BE2C (cell line): Measurements from ENCODE around the gene FMNL2.

Experiments
- DNase-seq: peaks from one replicate; pipeline ENCODE4 v3.0.0-alpha.2; 2020
- H3K27me3 ChIP-seq: fragments of 250-450 bp; sonication (Bioruptor Pico); 2 replicates; pipeline ENCODE4 v1.5.1; 2020; ENCODE audit warnings: mild to moderate bottlenecking
- H3K36me3 ChIP-seq: fragments of 250-450 bp; sonication (Bioruptor Pico); 2 replicates; pipeline ENCODE4 v1.5.1; 2020; ENCODE audit warnings: mild to moderate bottlenecking
- H3K4me1 ChIP-seq: fragments of 250-450 bp; sonication (Bioruptor Pico); 2 replicates; pipeline ENCODE4 v1.5.1; 2020
- H3K4me3 ChIP-seq: 2 replicates; pipeline ENCODE4 v1.5.1; 2011; ENCODE audit warnings: low read depth, low read length
- H3K9me3 ChIP-seq: fragments of 250-450 bp; sonication (Bioruptor Pico); 2 replicates; pipeline ENCODE4 v1.5.1; 2020
- TF ChIP-seq, protein P1 (sequence below): IDR thresholded peaks from 2 replicates; pipeline ENCODE4 v1.5.1; 2012; ENCODE audit warnings: mild to moderate bottlenecking, low read depth, low read length

FMNL2 gene

DNA sequence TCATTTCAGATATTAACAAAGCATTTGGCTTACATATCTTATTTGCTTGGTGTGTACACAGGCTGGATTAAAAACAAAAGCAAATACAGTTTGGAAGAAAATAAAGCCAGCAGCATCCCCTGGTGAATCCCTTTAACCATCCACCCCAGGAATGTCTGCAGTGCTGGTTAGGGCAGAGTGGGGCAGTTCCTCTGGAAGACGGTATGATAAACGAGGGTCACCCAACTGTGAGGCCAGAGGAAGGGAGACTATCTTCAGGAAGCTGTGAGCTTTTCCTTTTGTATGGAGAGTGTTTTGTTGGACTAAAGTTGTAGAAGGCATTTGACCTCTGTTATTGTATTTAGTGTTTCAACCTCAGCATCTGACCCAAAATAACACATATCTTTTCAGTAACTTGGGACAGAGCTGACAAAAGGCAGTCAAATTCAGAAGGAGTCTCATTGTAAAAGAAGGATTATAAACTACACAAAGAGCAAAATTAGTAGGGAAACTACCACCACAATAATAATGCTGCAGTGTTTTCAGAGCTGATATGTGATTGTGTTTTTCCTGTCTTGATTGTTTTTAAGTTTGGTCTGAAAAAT lies 159.1 kb downstream of the FMNL2 start:
- H3K36me3 ChIP-seq: no peaks in the 10 kb centered on the region
- no peaks in the 10 kb centered on the region for H3K27me3 ChIP-seq
- DNase-seq: no peak
- H3K4me3 ChIP-seq: no peak overlapping the region
- no peaks in the 10 kb centered on the region for H3K4me1 ChIP-seq
- H3K9me3 ChIP-seq: no peaks in the 10 kb centered on the region
- TF ChIP-seq, protein P1, sequence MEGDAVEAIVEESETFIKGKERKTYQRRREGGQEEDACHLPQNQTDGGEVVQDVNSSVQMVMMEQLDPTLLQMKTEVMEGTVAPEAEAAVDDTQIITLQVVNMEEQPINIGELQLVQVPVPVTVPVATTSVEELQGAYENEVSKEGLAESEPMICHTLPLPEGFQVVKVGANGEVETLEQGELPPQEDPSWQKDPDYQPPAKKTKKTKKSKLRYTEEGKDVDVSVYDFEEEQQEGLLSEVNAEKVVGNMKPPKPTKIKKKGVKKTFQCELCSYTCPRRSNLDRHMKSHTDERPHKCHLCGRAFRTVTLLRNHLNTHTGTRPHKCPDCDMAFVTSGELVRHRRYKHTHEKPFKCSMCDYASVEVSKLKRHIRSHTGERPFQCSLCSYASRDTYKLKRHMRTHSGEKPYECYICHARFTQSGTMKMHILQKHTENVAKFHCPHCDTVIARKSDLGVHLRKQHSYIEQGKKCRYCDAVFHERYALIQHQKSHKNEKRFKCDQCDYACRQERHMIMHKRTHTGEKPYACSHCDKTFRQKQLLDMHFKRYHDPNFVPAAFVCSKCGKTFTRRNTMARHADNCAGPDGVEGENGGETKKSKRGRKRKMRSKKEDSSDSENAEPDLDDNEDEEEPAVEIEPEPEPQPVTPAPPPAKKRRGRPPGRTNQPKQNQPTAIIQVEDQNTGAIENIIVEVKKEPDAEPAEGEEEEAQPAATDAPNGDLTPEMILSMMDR: no peak

DNA sequence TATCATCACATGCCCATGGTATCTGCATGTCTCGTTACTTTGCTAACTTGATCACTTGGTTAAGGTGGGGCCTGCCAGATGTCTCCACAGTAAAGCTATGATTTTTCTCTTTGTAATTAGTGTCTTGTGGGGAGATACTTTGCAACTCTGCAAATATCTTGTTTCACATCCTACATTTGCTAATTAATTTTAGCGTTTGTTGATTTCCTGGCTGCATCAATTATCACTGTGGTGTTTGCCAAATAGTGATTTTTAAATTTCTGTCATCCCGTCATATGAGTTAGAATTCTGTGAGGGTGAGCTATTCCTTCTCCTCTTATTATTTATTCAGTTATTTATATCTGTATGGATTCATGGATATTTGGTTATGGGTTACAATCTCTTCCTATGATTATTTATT lies 161.4 kb downstream of the FMNL2 start:
- H3K27me3 ChIP-seq: no peaks in the 10 kb centered on the region
- H3K36me3 ChIP-seq: no peaks in the 10 kb centered on the region
- no peak overlapping the region for H3K4me3 ChIP-seq
- H3K9me3 ChIP-seq: no peaks in the 10 kb centered on the region
- DNase-seq: no peak
- no peaks in the 10 kb centered on the region for H3K4me1 ChIP-seq
- TF ChIP-seq, protein P1: no peak

DNA sequence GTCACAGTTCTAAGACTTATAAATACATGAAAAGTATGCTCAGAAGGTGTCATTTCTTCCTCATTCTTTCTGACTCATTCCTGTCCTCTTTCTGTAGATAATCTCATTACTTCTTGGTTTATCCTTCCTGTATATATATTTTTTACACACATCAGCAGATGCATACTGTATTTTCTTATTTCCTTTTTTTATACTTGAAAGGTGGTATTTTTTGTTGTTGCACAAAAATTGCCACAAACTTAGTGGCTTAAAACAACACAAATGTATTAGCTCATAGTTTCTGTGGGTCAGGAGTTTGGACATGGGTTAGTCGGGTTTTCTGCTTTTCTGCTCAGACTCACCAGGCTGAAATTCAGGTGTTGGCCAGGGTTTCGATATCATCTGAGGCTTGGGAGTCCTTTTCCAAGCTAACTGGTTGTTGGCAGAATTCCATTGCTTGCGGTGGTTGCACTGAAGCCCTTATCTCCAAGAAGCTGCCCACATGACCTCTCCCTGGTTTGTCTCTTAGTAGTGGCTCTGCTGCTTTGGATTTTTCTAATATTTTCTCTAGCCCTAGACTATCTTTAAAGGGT lies 162.6 kb downstream of the FMNL2 start:
- no peaks in the 10 kb centered on the region for H3K36me3 ChIP-seq
- no peaks in the 10 kb centered on the region for H3K27me3 ChIP-seq
- H3K4me1 ChIP-seq: no peaks in the 10 kb centered on the region
- peak; percentile 49 for DNase-seq
- TF ChIP-seq, protein P1: no peak
- H3K4me3 ChIP-seq: no peak overlapping the region
- H3K9me3 ChIP-seq: no peaks in the 10 kb centered on the region

DNA sequence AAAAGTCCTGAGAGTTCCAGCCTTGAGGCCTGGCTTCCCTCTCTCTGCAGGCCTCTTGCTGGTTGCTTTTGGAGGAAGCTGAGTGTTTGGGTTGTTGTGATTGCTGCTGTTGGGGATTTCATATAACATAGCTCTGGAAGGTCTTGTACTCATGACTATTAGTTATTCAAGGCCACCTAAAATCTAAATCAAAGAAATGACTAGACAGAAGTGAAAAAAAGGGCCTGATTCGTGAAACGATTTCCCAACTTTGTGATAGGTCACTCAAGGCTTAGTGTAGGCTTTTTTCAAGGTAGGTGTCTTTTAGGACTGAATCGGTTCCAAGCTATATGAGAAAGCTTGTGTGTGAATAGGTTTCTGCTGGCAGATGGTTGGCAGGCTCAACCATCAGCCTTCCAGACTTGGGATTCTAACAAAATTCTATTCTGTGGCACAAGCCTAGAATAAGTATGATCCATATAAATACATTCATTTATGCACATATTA lies 164.4 kb downstream of the FMNL2 start:
- Histone ChIP-seq H3K4me3 (no peak overlapping the region), H3K27me3 (no peaks in the 10 kb centered on the region), H3K36me3 (no peaks in the 10 kb centered on the region), H3K9me3 (no peaks in the 10 kb centered on the region), H3K4me1 (no peaks in the 10 kb centered on the region)
- no peak for DNase-seq
- TF ChIP-seq, protein P1: no peak

DNA sequence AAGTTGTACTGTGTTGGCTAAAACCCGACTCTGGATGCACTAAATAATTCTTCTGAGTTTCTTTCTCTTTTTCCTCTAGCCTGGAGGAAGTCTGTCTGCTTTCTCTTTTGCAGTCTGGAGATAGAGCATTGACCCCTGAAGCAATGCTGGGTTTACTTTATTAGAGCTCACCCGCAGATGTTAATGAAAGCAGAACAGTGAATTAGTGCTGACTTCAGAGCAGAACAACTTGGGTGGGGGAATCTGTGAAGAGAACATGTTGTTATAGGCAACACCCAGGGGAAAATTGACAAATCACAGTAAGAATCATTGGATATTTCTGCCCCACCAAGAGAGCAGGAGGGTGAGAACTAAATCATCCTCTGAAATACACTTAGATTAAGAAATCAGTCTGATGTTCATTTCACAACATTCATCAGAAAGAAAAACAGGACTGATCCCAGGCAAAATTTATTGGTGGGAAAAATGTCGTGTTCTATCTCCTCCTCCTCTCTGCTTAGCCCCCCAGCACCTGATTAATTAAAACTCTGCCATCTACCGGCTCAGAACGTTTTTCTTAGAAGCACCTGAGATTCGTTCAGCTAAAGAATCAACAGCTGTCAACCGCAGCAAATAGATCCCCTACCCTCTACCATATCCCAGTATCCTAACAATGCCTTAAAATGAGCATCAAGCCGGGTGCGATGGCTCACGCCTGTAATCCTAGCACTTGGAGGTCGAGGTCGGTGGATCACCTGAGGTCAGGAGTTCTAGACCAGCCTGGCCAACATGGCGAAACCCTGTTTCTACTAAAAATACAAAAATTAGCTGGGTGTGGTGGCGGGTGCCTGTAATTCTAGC lies 165.1 kb downstream of the FMNL2 start:
- TF ChIP-seq, protein P1: no peak
- no peaks in the 10 kb centered on the region for H3K36me3 ChIP-seq
- no peak overlapping the region for H3K4me3 ChIP-seq
- no peaks in the 10 kb centered on the region for H3K9me3 ChIP-seq
- H3K27me3 ChIP-seq: no peaks in the 10 kb centered on the region
- DNase-seq: no peak
- no peaks in the 10 kb centered on the region for H3K4me1 ChIP-seq

DNA sequence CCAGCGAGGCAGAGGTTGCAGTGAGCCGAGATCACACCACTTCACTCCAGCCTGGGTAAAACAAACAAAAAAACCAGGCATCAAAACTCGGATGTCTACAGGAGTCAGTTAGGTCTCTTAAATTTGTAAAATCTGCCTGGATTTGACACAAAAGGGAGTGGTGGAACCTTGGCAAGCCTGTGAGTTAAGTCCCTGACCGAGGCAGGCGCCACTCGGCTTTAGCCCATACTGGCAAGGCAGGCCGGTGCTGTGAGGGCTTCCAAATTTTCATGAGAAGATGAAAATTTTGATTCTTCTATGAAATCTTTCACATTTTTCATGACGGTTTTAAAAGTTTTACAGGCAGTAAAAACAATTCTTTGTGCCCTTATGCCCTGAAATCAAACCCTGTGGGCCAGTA lies 165.8 kb downstream of the FMNL2 start:
- TF ChIP-seq, protein P1: no peak
- no peaks in the 10 kb centered on the region for H3K36me3 ChIP-seq
- no peaks in the 10 kb centered on the region for H3K4me1 ChIP-seq
- H3K4me3 ChIP-seq: no peak overlapping the region
- H3K9me3 ChIP-seq: no peaks in the 10 kb centered on the region
- DNase-seq: no peak
- no peaks in the 10 kb centered on the region for H3K27me3 ChIP-seq
